K562 (cell line): ENCODE measurements around the gene NUDT9. TPM values are rescaled to one million over a fixed set of nuclear protein-coding genes. Genes with fewer than 3 reads are reported as not detected.

Source experiments
- ATAC-seq: fragments of 200-7000 bp; cut with Tn5 transposase; 3 replicates; pipeline ENCODE4 v1.9.1; 2020; ENCODE audit warnings: moderate library complexity
- BruUV-seq: library from RNA; stranded (reverse); fragments of 400-500 nt; replicated peaks from 2 replicates; lab custom pipeline; 2021; lab: Mats Ljungman, UMichigan
- CTCF ChIA-PET: fragments of 300-600 bp; formaldehyde crosslinking; extraction: SDS; loops from one replicate; lab custom pipeline; 2021; ENCODE audit warnings: low intra/inter-chr PET ratio; lab: Yijun Ruan, JAX
- POLR2A ChIA-PET: fragments of 300-600, 350-650 bp; sonication (Branson Sonifier 250); formaldehyde crosslinking; extraction: SDS; loops from one replicate; lab custom pipeline; 2021; ENCODE audit warnings: antibody characterized with exemption, inconsistent platforms; lab: Yijun Ruan, JAX
- DNase-seq, 4 experiments: peaks; one replicate each; pipeline versions ENCODE4 v3.0.0 to v3.0.0-alpha.2; 2011 to 2018; ENCODE audit warnings: low spot score in 3 of 4, mixed read lengths in 3 of 4; ENCODE audit errors: extremely low read depth in 1 of 4
- FAIRE-seq: peaks from 2 replicates; lab custom pipeline; 2011; peaks lifted over from hg19 to GRCh38; lab: Jason Lieb, UNC
- H2AFZ ChIP-seq: 2 replicates; pipeline ENCODE4 v1.6.0; 2011; ENCODE audit warnings: low read depth, low read length, control low read depth, inconsistent platforms
- H3K27ac ChIP-seq: fragments of 200-600 bp; 3 replicates; pipeline ENCODE4 v1.8.0; 2011; ENCODE audit warnings: low read depth, mild to moderate bottlenecking, control low read depth, inconsistent platforms, low read length, moderate library complexity, mixed read lengths; ENCODE audit errors: extremely low read depth
- H3K27me3 ChIP-seq, 2 experiments: fragments of 300-600 bp in 1 of 2; 2 replicates in 1 of 2; 3 replicates in 1 of 2; pipeline versions ENCODE4 v1.6.0 to v1.8.0; 2011; ENCODE audit warnings: inconsistent platforms in 2 of 2, low read length in 2 of 2, mild to moderate bottlenecking in 1 of 2, mixed read lengths in 1 of 2, moderate library complexity in 1 of 2; ENCODE audit not compliant: control insufficient read depth in 2 of 2, insufficient read depth in 2 of 2
- H3K36me3 ChIP-seq: fragments of 300-600 bp; 3 replicates; pipeline ENCODE4 v1.8.0; 2011; ENCODE audit warnings: mild to moderate bottlenecking, low read length, inconsistent platforms; ENCODE audit not compliant: control insufficient read depth, insufficient read depth
- H3K4me1 ChIP-seq, 2 experiments: fragments of 200-600 bp in 1 of 2; replicated peaks in 1 of 2; 2 replicates in 1 of 2; 3 replicates in 1 of 2; pipeline versions ENCODE4 v1.5.1 to v1.8.0; 2011; ENCODE audit warnings: inconsistent platforms in 2 of 2, low read length in 2 of 2, mild to moderate bottlenecking in 1 of 2, mixed read lengths in 1 of 2, moderate library complexity in 1 of 2; ENCODE audit not compliant: control insufficient read depth in 2 of 2, insufficient read depth in 2 of 2
- H3K4me2 ChIP-seq: 2 replicates; pipeline ENCODE4 v1.6.1; 2011; ENCODE audit warnings: low read length, control low read depth, inconsistent platforms, mixed read lengths; ENCODE audit not compliant: insufficient read depth
- H3K4me3 ChIP-seq: fragments of 200-600 bp; sonication (generic), shearing (Covaris generic); 2 replicates; pipeline ENCODE4 v1.5.1; 2016; ENCODE audit warnings: control low read depth, inconsistent platforms
- H3K79me2 ChIP-seq: fragments of 200-600 bp; 3 replicates; pipeline ENCODE4 v1.8.0; 2011; ENCODE audit warnings: low read length, inconsistent platforms; ENCODE audit not compliant: control insufficient read depth, insufficient read depth
- H3K9ac ChIP-seq, 2 experiments: 2 replicates each; pipeline versions ENCODE4 v1.6.0 to v1.6.1; 2011; ENCODE audit warnings: low read depth in 2 of 2, low read length in 2 of 2, control low read depth in 1 of 2, inconsistent platforms in 1 of 2, mild to moderate bottlenecking in 1 of 2, mixed read lengths in 1 of 2; ENCODE audit not compliant: insufficient read depth in 1 of 2
- H3K9me1 ChIP-seq: one replicate; pipeline ENCODE4 v1.6.0; 2011; ENCODE audit warnings: inconsistent platforms, mild to moderate bottlenecking, low read length, moderate library complexity; ENCODE audit not compliant: control insufficient read depth, insufficient read depth
- H3K9me3 ChIP-seq: replicated peaks from 2 replicates; pipeline ENCODE4 v1.5.1; 2011; ENCODE audit warnings: low read depth, low read length, inconsistent platforms; ENCODE audit not compliant: control insufficient read depth, insufficient read depth
- H4K20me1 ChIP-seq: replicated peaks from 2 replicates; pipeline ENCODE4 v1.6.1; 2011; ENCODE audit warnings: low read length, inconsistent platforms, mixed read lengths; ENCODE audit not compliant: control insufficient read depth, insufficient read depth
- BRD4 ChIP-seq: fragments of 200-600 bp; sonication (generic); IDR thresholded peaks from 2 replicates; pipeline ENCODE4 v1.6.1; 2017; ENCODE audit warnings: inconsistent platforms
- CREM ChIP-seq: IDR thresholded peaks from 2 replicates; pipeline ENCODE4 v1.6.1; 2014; ENCODE audit warnings: antibody characterized with exemption, low read depth
- DACH1 ChIP-seq: fragments of 450-650 bp; IDR thresholded peaks from 2 replicates; pipeline ENCODE4 v1.6.1; 2018; ENCODE audit not compliant: partially characterized antibody
- HDAC8 ChIP-seq: fragments of 450-650 bp; IDR thresholded peaks from 2 replicates; pipeline ENCODE4 v1.6.1; 2016; ENCODE audit warnings: mild to moderate bottlenecking, missing genetic modification characterization, moderate library complexity, missing compliant biosample characterization
- HSF4 ChIP-seq: fragments of 250-450 bp; sonication (Bioruptor Pico); IDR thresholded peaks from 2 replicates; pipeline ENCODE4 v2.1.2; 2022; ENCODE audit warnings: mild to moderate bottlenecking, moderate library complexity, borderline replicate concordance
- MTA2 ChIP-seq: fragments of 450-650 bp; IDR thresholded peaks from 2 replicates; pipeline ENCODE4 v1.6.1; 2016; ENCODE audit warnings: low read depth
- WGBS: fragments of 100-300 bp; shearing (Covaris generic); methylation state at CpG from one replicate; pipeline ENCODE4 v1.1.6; 2016; ENCODE audit warnings: low coverage, mixed read lengths; ENCODE audit not compliant: insufficient coverage; ENCODE audit errors: missing lambda C conversion rate; 5-methylcytosine and 5-hydroxymethylcytosine counted together
- in situ Hi-C: fragments of 300-500 bp; cut with MboI; formaldehyde crosslinking; loops from 4 replicates; pipeline ENCODE4 v1.15.0; 2018; ENCODE audit warnings: inconsistent platforms, mixed read lengths
- intact Hi-C: fragments of 100-400 bp; cut with micrococcal nuclease; formaldehyde crosslinking; loops from 2 replicates; pipeline ENCODE4 v1.14.2; 2022
- polyA plus RNA-seq, 8 experiments: library from polyadenylated mRNA; depleted of rRNA in 4 of 8; stranded (reverse) in 5 of 8; unstranded in 3 of 8; fragments of >200 nt; fragmentation: Nextera tagmentation in 2 of 8; fragmentation: Illumina TruSeq in 1 of 8; extraction: Ambion mirVana in 2 of 8; extraction: Trizol in 1 of 8; gene quantifications; 2 replicates each; pipeline versions ENCODE4 v1.2.1 to v1.2.3, GENCODE V29; 2011 to 2014; ENCODE audit warnings: inconsistent platforms in 1 of 8, missing spikeins in 1 of 8
- total RNA-seq, 7 experiments: library from RNA; depleted of rRNA in 6 of 7; stranded (reverse); fragments of >200 nt in 6 of 7; fragmentation: Illumina TruSeq in 2 of 7; extraction: Trizol in 2 of 7; gene quantifications; 2 replicates each; pipeline versions ENCODE4 v1.2.1 to v1.2.3, GENCODE V29; 2011 to 2021; ENCODE audit warnings: low replicate concordance in 1 of 7
- TF ChIP-seq, protein P1 (sequence below): fragments of 450-650 bp; IDR thresholded peaks from 2 replicates; pipeline ENCODE4 v1.6.1; 2017; ENCODE audit warnings: antibody characterized with exemption
- TF ChIP-seq, protein P2 (sequence below): fragments of 250-450 bp; sonication (Bioruptor Pico); IDR thresholded peaks from 2 replicates; pipeline ENCODE4 v1.4.0; 2020; ENCODE audit warnings: mild to moderate bottlenecking, moderate library complexity

The NUDT9 gene
- total and polyA plus RNA-seq, 9 of the 15 experiments (the other 6 are each of a cell fraction or from before 2014, with no cell fraction given) = 8.5 to 20.8 (median 18.0) TPM

- H3K4me3 ChIP-seq = no peak overlapping the region
- POLR2A ChIA-PET = interaction anchor here (1.2 kb wide), 1 partner anchor 23 kb away, joined by 8 read pairs; the partner anchor contains the start of gene NUDT9
- WGBS = 49% methylated on average over 3 of the region's 3 CpGs
Observed at GRCh38 chr4:87399148-87399547, 23.2 kb upstream of the NUDT9 start.

More at GRCh38 chr4:87399148-87399547, 23.2 kb upstream of the NUDT9 start:
- peak; percentile 43; the same call in 1 of the 3 replicates for ATAC-seq
- intact Hi-C loops = no loop called here
- no peaks in the 10 kb centered on the region for H3K9me1 ChIP-seq
- CTCF ChIA-PET = no interaction called here
- H3K9ac ChIP-seq = no peak overlapping the region
- no peak overlapping the region for H2AFZ ChIP-seq
- no peaks in the 10 kb centered on the region for H3K79me2 ChIP-seq
- H4K20me1 ChIP-seq = no peaks in the 10 kb centered on the region
- H3K9me3 ChIP-seq = no peaks in the 10 kb centered on the region; the same call in 1 of the 2 replicates
- no peaks in the 10 kb centered on the region for H3K27me3 ChIP-seq
- H3K36me3 ChIP-seq = no peaks in the 10 kb centered on the region
- H3K27ac ChIP-seq = no peak overlapping the region
- no peak for FAIRE-seq
- no peak for DNase-seq
- BruUV-seq = no TSS peak
- H3K4me1 ChIP-seq = peaks cover 0 to 6% of the 10 kb centered on the region in 2 experiments; a peak in 1 of 5 replicates
- H3K4me2 ChIP-seq = no peak overlapping the region
- TF ChIP-seq HDAC8 (tag) = no peak
- no peak for TF ChIP-seq CREM
- TF ChIP-seq DACH1 = no peak
- no peak for TF ChIP-seq HSF4 (CRISPR knock-in tag)
- TF ChIP-seq MTA2 = no peak
- no peak for TF ChIP-seq BRD4
- TF ChIP-seq, protein P1, sequence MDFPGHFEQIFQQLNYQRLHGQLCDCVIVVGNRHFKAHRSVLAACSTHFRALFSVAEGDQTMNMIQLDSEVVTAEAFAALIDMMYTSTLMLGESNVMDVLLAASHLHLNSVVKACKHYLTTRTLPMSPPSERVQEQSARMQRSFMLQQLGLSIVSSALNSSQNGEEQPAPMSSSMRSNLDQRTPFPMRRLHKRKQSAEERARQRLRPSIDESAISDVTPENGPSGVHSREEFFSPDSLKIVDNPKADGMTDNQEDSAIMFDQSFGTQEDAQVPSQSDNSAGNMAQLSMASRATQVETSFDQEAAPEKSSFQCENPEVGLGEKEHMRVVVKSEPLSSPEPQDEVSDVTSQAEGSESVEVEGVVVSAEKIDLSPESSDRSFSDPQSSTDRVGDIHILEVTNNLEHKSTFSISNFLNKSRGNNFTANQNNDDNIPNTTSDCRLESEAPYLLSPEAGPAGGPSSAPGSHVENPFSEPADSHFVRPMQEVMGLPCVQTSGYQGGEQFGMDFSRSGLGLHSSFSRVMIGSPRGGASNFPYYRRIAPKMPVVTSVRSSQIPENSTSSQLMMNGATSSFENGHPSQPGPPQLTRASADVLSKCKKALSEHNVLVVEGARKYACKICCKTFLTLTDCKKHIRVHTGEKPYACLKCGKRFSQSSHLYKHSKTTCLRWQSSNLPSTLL = no peak
- TF ChIP-seq, protein P2, sequence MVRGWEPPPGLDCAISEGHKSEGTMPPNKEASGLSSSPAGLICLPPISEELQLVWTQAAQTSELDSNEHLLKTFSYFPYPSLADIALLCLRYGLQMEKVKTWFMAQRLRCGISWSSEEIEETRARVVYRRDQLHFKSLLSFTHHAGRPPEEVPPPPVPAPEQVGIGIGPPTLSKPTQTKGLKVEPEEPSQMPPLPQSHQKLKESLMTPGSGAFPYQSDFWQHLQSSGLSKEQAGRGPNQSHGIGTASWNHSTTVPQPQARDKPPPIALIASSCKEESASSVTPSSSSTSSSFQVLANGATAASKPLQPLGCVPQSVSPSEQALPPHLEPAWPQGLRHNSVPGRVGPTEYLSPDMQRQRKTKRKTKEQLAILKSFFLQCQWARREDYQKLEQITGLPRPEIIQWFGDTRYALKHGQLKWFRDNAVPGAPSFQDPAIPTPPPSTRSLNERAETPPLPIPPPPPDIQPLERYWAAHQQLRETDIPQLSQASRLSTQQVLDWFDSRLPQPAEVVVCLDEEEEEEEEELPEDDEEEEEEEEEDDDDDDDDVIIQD (CRISPR knock-in tag) = no peak
- in situ Hi-C loops = no loop called here
